GM12878 (cell line): ENCODE measurements around the gene MRTFA. TPM values are rescaled to one million over a fixed set of nuclear protein-coding genes. Genes with fewer than 3 reads are reported as not detected.

ENCODE experiments used
- ATAC-seq: fragments of 200-7000 bp; cut with Tn5 transposase; 3 replicates; pipeline ENCODE4 v1.9.1; 2020; ENCODE audit warnings: mild to moderate bottlenecking, moderate library complexity
- BruUV-seq: library from RNA; stranded (reverse); fragments of 400-500 nt; replicated peaks from 2 replicates; lab custom pipeline; 2021; lab: Mats Ljungman, UMichigan
- CTCF ChIA-PET: fragments of 300-600 bp; sonication (Branson Sonifier 250); formaldehyde crosslinking; extraction: SDS; loops from one replicate; lab custom pipeline; 2021; ENCODE audit warnings: inconsistent platforms; lab: Yijun Ruan, JAX
- POLR2A ChIA-PET: fragments of 350-600 bp; formaldehyde crosslinking; extraction: SDS; loops from one replicate; lab custom pipeline; 2021; ENCODE audit warnings: inconsistent platforms; lab: Charles Lee
- RAD21 ChIA-PET: fragments of 300-600 bp; sonication (Branson Sonifier 250); formaldehyde crosslinking; loops from one replicate; lab custom pipeline; 2023; ENCODE audit warnings: antibody characterized with exemption; ENCODE audit not compliant: unreplicated experiment; lab: Charles Lee
- SMC1A ChIA-PET: fragments of 300-600 bp; sonication (Branson Sonifier 250); formaldehyde crosslinking; loops from one replicate; lab custom pipeline; 2023; ENCODE audit not compliant: unreplicated experiment, uncharacterized antibody; lab: Charles Lee
- DNase-seq: peaks from one replicate; pipeline ENCODE4 v3.0.0-alpha.2; 2011; ENCODE audit warnings: low read depth, low spot score
- FAIRE-seq: peaks from 3 replicates; lab custom pipeline; 2011; peaks lifted over from hg19 to GRCh38; lab: Jason Lieb, UNC
- H2AFZ ChIP-seq: 2 replicates; pipeline ENCODE4 v1.6.0; 2011; ENCODE audit warnings: low read depth, low read length, control low read depth; ENCODE audit not compliant: control insufficient read depth
- H3K27ac ChIP-seq: 2 replicates; pipeline ENCODE4 v1.5.1; 2011; ENCODE audit warnings: control low read depth; ENCODE audit not compliant: control insufficient read depth, insufficient read depth
- H3K27me3 ChIP-seq, 2 experiments: replicated peaks in 1 of 2; 2 replicates each; pipeline versions ENCODE4 v1.6.0 to v1.6.1; 2011; ENCODE audit warnings: low read length in 1 of 2; ENCODE audit not compliant: control insufficient read depth in 2 of 2, insufficient read depth in 2 of 2
- H3K36me3 ChIP-seq, 2 experiments: 2 replicates each; pipeline ENCODE4 v1.5.1; 2011; ENCODE audit warnings: low read length in 1 of 2; ENCODE audit not compliant: control insufficient read depth in 2 of 2, insufficient read depth in 2 of 2
- H3K4me1 ChIP-seq: 2 replicates; pipeline ENCODE4 v1.6.1; 2011; ENCODE audit warnings: mild to moderate bottlenecking, low read length, moderate library complexity, mixed read lengths; ENCODE audit not compliant: control insufficient read depth, insufficient read depth
- H3K4me2 ChIP-seq: 2 replicates; pipeline ENCODE4 v1.6.0; 2011; ENCODE audit warnings: control low read depth; ENCODE audit not compliant: control insufficient read depth, insufficient read depth
- H3K4me3 ChIP-seq: fragments of 200-600 bp; sonication (generic); 2 replicates; pipeline ENCODE4 v1.5.1; 2016
- H3K79me2 ChIP-seq: 2 replicates; pipeline ENCODE4 v1.6.0; 2011; ENCODE audit warnings: low read length; ENCODE audit not compliant: control insufficient read depth, insufficient read depth
- H3K9ac ChIP-seq: 2 replicates; pipeline ENCODE4 v1.8.0; 2011; ENCODE audit warnings: low read length, control low read depth, mixed read lengths; ENCODE audit not compliant: control insufficient read depth, insufficient read depth
- H3K9me3 ChIP-seq: replicated peaks from 3 replicates; pipeline ENCODE4 v1.5.1; 2011; ENCODE audit warnings: mild to moderate bottlenecking, low read length; ENCODE audit not compliant: control insufficient read depth, insufficient read depth
- H4K20me1 ChIP-seq: 2 replicates; pipeline ENCODE4 v1.6.0; 2011; ENCODE audit not compliant: control insufficient read depth, insufficient read depth
- BMI1 ChIP-seq: fragments of 450-650 bp; IDR thresholded peaks from 2 replicates; pipeline ENCODE4 v1.6.1; 2016; ENCODE audit warnings: mild to moderate bottlenecking, moderate library complexity, borderline replicate concordance
- CBX3 ChIP-seq: fragments of 200-600 bp; sonication (generic); IDR thresholded peaks from 2 replicates; pipeline ENCODE4 v1.6.1; 2016; ENCODE audit warnings: low read depth, borderline replicate concordance
- CREB1 ChIP-seq: IDR thresholded peaks from 2 replicates; pipeline ENCODE4 v1.6.1; 2012; ENCODE audit warnings: low read depth, mild to moderate bottlenecking, inconsistent platforms
- EZH2 ChIP-seq: IDR thresholded peaks from 2 replicates; pipeline ENCODE4 v1.6.1; 2012; ENCODE audit warnings: low read depth, mild to moderate bottlenecking, control low read depth, inconsistent platforms, low read length, borderline replicate concordance; ENCODE audit not compliant: control insufficient read depth
- GABPA ChIP-seq: IDR thresholded peaks from 2 replicates; pipeline ENCODE4 v1.6.1; 2014; ENCODE audit warnings: antibody characterized with exemption, low read depth, mild to moderate bottlenecking, inconsistent platforms
- MEF2B ChIP-seq: fragments of 450-650 bp; IDR thresholded peaks from 2 replicates; pipeline ENCODE4 v1.6.1; 2018; ENCODE audit warnings: mild to moderate bottlenecking, moderate library complexity; ENCODE audit not compliant: partially characterized antibody, poor library complexity, severe bottlenecking
- NR2C2 ChIP-seq: IDR thresholded peaks from 2 replicates; pipeline ENCODE4 v1.6.1; 2011; ENCODE audit warnings: borderline replicate concordance, low read depth; ENCODE audit not compliant: control insufficient read depth, insufficient read length
- POLR2AphosphoS2 ChIP-seq: IDR thresholded peaks from 2 replicates; pipeline ENCODE4 v1.6.1; 2011; ENCODE audit warnings: low read depth, mild to moderate bottlenecking, low read length, improper control_type of control experiment, moderate library complexity
- RCOR1 ChIP-seq: conservative IDR thresholded peaks from 2 replicates; pipeline ENCODE4 v1.6.1; 2012; ENCODE audit warnings: low read depth, low read length, improper control_type of control experiment
- ZNF207 ChIP-seq: fragments of 450-650 bp; IDR thresholded peaks from 2 replicates; pipeline ENCODE4 v1.6.1; 2014; ENCODE audit warnings: antibody characterized with exemption, mild to moderate bottlenecking, borderline replicate concordance
- WGBS: methylation state at CpG from one replicate; pipeline ENCODE4 v1.1.6; 2016; ENCODE audit warnings: low lambda C conversion rate; ENCODE audit not compliant: insufficient replicate concordance, insufficient coverage; ENCODE audit errors: missing lambda C conversion rate; 5-methylcytosine and 5-hydroxymethylcytosine counted together
- in situ Hi-C: fragments of 300-500 bp; cut with MboI; formaldehyde crosslinking; loops from 9 replicates; pipeline ENCODE4 v1.14.3; 2018; ENCODE audit warnings: mixed read lengths
- intact Hi-C: fragments of 100-400 bp; cut with micrococcal nuclease; formaldehyde crosslinking; loops from one replicate; pipeline ENCODE4 v1.14.2; 2022; ENCODE audit not compliant: unreplicated experiment
- polyA plus RNA-seq, 11 experiments: library from polyadenylated mRNA; depleted of rRNA in 4 of 11; unstranded in 6 of 11; stranded (reverse) in 5 of 11; fragments of >200 nt; fragmentation: Nextera tagmentation in 4 of 11; fragmentation: Illumina TruSeq in 1 of 11; extraction: Ambion mirVana in 4 of 11; extraction: Trizol in 1 of 11; gene quantifications; 1 replicate in 1 of 11; 2 replicates in 10 of 11; pipeline versions ENCODE4 v1.2.1 to v1.2.3, GENCODE V29; 2011 to 2016; ENCODE audit warnings: inconsistent platforms in 2 of 11, missing spikeins in 2 of 11, low read depth in 1 of 11
- total RNA-seq, 4 experiments: library from RNA; depleted of rRNA in 3 of 4; stranded (reverse); fragments of >200 nt in 3 of 4; fragmentation: Illumina TruSeq in 1 of 4; extraction: Trizol in 1 of 4; gene quantifications; 2 replicates each; pipeline versions ENCODE4 v1.2.1 to v1.2.3, GENCODE V29; 2013 to 2021
- TF ChIP-seq, protein P1 (sequence below): fragments of 450-650 bp; IDR thresholded peaks from 2 replicates; pipeline ENCODE4 v1.6.1; 2016; ENCODE audit warnings: mild to moderate bottlenecking
- TF ChIP-seq, protein P2 (sequence below): IDR thresholded peaks from 2 replicates; pipeline ENCODE4 v1.6.1; 2012; ENCODE audit warnings: improper control_type of control experiment, low read depth, low read length; ENCODE audit not compliant: insufficient replicate concordance
- TF ChIP-seq, protein P3 (sequence below): IDR thresholded peaks from 2 replicates; pipeline ENCODE4 v1.6.1; 2011; ENCODE audit warnings: low read depth, low read length, improper control_type of control experiment, borderline replicate concordance
- TF ChIP-seq, protein P4 (sequence below): fragments of 450-650 bp; IDR thresholded peaks from 2 replicates; pipeline ENCODE4 v1.6.1; 2018; ENCODE audit warnings: mild to moderate bottlenecking, low read depth, moderate library complexity; ENCODE audit not compliant: partially characterized antibody

Gene MRTFA
- total and polyA plus RNA-seq, 10 of the 15 experiments (the other 5 are each of a cell fraction or from before 2014, with no cell fraction given): 2.0 to 63.9 (median 17.9) TPM

DNA sequence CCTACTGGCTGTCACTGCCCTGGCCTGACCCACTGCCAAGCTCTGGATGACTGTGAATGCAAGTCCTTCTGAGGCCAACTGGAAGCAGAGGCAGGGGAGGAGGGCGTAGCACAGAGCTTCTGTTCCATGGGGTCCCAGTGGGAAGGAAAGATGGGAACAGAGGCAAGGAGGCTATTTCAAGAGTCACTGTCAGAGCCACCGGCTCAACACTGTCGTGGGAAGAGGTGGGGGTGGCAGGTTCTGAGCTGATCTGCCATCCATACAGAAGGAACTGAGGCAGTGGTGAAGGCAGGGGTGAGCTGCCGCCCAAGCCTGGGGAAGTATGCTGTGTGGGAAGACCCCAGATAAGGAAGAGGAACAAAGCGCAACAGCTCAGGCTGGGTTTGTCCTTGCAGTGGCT, 211.4 kb downstream of the MRTFA start:
- Histone ChIP-seq H3K79me2 (no peaks in the 10 kb centered on the region; the same call in none of the 2 replicates), H3K9ac (no peak overlapping the region)
- TF ChIP-seq BMI1 (no peak), EZH2 (no peak), POLR2AphosphoS2 (no peak), CREB1 (no peak), ZNF207 (no peak), GABPA (no peak), NR2C2 (no peak), RCOR1 (no peak), MEF2B (no peak), CBX3 (no peak)
- TF ChIP-seq, protein P1, sequence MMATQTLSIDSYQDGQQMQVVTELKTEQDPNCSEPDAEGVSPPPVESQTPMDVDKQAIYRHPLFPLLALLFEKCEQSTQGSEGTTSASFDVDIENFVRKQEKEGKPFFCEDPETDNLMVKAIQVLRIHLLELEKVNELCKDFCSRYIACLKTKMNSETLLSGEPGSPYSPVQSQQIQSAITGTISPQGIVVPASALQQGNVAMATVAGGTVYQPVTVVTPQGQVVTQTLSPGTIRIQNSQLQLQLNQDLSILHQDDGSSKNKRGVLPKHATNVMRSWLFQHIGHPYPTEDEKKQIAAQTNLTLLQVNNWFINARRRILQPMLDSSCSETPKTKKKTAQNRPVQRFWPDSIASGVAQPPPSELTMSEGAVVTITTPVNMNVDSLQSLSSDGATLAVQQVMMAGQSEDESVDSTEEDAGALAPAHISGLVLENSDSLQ: no peak
- TF ChIP-seq, protein P2, sequence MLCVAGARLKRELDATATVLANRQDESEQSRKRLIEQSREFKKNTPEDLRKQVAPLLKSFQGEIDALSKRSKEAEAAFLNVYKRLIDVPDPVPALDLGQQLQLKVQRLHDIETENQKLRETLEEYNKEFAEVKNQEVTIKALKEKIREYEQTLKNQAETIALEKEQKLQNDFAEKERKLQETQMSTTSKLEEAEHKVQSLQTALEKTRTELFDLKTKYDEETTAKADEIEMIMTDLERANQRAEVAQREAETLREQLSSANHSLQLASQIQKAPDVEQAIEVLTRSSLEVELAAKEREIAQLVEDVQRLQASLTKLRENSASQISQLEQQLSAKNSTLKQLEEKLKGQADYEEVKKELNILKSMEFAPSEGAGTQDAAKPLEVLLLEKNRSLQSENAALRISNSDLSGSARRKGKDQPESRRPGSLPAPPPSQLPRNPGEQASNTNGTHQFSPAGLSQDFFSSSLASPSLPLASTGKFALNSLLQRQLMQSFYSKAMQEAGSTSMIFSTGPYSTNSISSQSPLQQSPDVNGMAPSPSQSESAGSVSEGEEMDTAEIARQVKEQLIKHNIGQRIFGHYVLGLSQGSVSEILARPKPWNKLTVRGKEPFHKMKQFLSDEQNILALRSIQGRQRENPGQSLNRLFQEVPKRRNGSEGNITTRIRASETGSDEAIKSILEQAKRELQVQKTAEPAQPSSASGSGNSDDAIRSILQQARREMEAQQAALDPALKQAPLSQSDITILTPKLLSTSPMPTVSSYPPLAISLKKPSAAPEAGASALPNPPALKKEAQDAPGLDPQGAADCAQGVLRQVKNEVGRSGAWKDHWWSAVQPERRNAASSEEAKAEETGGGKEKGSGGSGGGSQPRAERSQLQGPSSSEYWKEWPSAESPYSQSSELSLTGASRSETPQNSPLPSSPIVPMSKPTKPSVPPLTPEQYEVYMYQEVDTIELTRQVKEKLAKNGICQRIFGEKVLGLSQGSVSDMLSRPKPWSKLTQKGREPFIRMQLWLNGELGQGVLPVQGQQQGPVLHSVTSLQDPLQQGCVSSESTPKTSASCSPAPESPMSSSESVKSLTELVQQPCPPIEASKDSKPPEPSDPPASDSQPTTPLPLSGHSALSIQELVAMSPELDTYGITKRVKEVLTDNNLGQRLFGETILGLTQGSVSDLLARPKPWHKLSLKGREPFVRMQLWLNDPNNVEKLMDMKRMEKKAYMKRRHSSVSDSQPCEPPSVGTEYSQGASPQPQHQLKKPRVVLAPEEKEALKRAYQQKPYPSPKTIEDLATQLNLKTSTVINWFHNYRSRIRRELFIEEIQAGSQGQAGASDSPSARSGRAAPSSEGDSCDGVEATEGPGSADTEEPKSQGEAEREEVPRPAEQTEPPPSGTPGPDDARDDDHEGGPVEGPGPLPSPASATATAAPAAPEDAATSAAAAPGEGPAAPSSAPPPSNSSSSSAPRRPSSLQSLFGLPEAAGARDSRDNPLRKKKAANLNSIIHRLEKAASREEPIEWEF: no peak
- TF ChIP-seq, protein P3, sequence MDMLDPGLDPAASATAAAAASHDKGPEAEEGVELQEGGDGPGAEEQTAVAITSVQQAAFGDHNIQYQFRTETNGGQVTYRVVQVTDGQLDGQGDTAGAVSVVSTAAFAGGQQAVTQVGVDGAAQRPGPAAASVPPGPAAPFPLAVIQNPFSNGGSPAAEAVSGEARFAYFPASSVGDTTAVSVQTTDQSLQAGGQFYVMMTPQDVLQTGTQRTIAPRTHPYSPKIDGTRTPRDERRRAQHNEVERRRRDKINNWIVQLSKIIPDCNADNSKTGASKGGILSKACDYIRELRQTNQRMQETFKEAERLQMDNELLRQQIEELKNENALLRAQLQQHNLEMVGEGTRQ: no peak
- TF ChIP-seq, protein P4, sequence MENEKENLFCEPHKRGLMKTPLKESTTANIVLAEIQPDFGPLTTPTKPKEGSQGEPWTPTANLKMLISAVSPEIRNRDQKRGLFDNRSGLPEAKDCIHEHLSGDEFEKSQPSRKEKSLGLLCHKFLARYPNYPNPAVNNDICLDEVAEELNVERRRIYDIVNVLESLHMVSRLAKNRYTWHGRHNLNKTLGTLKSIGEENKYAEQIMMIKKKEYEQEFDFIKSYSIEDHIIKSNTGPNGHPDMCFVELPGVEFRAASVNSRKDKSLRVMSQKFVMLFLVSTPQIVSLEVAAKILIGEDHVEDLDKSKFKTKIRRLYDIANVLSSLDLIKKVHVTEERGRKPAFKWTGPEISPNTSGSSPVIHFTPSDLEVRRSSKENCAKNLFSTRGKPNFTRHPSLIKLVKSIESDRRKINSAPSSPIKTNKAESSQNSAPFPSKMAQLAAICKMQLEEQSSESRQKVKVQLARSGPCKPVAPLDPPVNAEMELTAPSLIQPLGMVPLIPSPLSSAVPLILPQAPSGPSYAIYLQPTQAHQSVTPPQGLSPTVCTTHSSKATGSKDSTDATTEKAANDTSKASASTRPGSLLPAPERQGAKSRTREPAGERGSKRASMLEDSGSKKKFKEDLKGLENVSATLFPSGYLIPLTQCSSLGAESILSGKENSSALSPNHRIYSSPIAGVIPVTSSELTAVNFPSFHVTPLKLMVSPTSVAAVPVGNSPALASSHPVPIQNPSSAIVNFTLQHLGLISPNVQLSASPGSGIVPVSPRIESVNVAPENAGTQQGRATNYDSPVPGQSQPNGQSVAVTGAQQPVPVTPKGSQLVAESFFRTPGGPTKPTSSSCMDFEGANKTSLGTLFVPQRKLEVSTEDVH: no peak

More for the DNA sequence above, 211.4 kb downstream of the MRTFA start:
- ChIA-PET SMC1A (interaction anchor here (2.6 kb wide), 1 partner anchor 11 kb away, joined by 14 read pairs; no protein-coding TSS in a partner anchor), POLR2A (no interaction called here), CTCF (interaction anchor here (0.9 to 1.7 kb wide), 3 partner anchors 10 to 62 kb away, joined by 3 to 4 read pairs (median 3); no protein-coding TSS in a partner anchor), RAD21 (interaction anchor here (0.6 kb wide), 1 partner anchor 20 kb away, joined by 3 read pairs; no protein-coding TSS in a partner anchor)
- H3K4me2 ChIP-seq: no peak overlapping the region
- ATAC-seq (no peak), DNase-seq (no peak), FAIRE-seq (no peak)
- H3K4me3 ChIP-seq: no peak overlapping the region
- no TSS peak for BruUV-seq
- intact Hi-C loops: no loop called here
- H3K4me1 ChIP-seq: no peaks in the 10 kb centered on the region
- no peak overlapping the region for H3K27ac ChIP-seq
- 83% methylated on average over 5 of the region's 5 CpGs for WGBS
- H2AFZ ChIP-seq: no peak overlapping the region
- no peaks in the 10 kb centered on the region for H3K9me3 ChIP-seq
- no peaks in the 10 kb centered on the region for H4K20me1 ChIP-seq
- peaks cover 66 to 70% of the 10 kb centered on the region in 2 experiments for H3K36me3 ChIP-seq
- no peaks in the 10 kb centered on the region for H3K27me3 ChIP-seq
- in situ Hi-C loops: no loop called here
